Esophagus squamous epithelium (tissue), 5 donors: ENCODE data around the gene TMEM252. TPM values are rescaled to one million over a fixed set of nuclear protein-coding genes. Genes with fewer than 3 reads are reported as not detected.

Experiments used
- DNase-seq: peaks from one replicate; lab custom pipeline; 2025; lab: John Stamatoyannopoulos, UW
- H3K27ac ChIP-seq, 4 donors: fragments of 200-600 bp; sonication (generic); one replicate each; pipeline ENCODE4 v1.5.1; 2016 to 2019; ENCODE audit warnings: mild to moderate bottlenecking in 1 of 4
- H3K27me3 ChIP-seq, 4 donors: fragments of 200-600 bp; sonication (generic); 1 replicate in 3 of 4; 2 replicates in 1 of 4; pipeline versions ENCODE4 v1.5.1 to v1.6.0; 2017 to 2021; ENCODE audit warnings: antibody characterized with exemption in 1 of 4
- H3K36me3 ChIP-seq, 3 donors: fragments of 200-600 bp; sonication (generic); one replicate each; pipeline ENCODE4 v1.5.1; 2016 to 2019
- H3K4me1 ChIP-seq, 3 donors: fragments of 200-600 bp; sonication (generic); one replicate each; pipeline ENCODE4 v1.5.1; 2017 to 2019
- H3K4me3 ChIP-seq, 4 donors: fragments of 200-600 bp; sonication (generic); 1 replicate in 3 of 4; 2 replicates in 1 of 4; pipeline ENCODE4 v1.5.1; 2016 to 2019; ENCODE audit warnings: mild to moderate bottlenecking in 2 of 4, moderate library complexity in 1 of 4
- H3K9me3 ChIP-seq, 3 donors: fragments of 200-600 bp; sonication (generic); one replicate each; pipeline ENCODE4 v1.5.1; 2016 to 2019
- CTCF ChIP-seq, 6 experiments: fragments of 450-650 bp in 4 of 6; fragments of 200-600 bp in 2 of 6; sonication (generic) in 2 of 6; IDR thresholded peaks; one replicate each; pipeline ENCODE4 v1.5.1; 2016 to 2019; ENCODE audit warnings: antibody characterized with exemption in 6 of 6, mild to moderate bottlenecking in 4 of 6, moderate library complexity in 4 of 6
- POLR2A ChIP-seq, 4 donors: fragments of 450-650 bp; IDR thresholded peaks; one replicate each; pipeline ENCODE4 v1.6.1; 2017; ENCODE audit warnings: antibody characterized with exemption in 4 of 4, mild to moderate bottlenecking in 4 of 4, moderate library complexity in 3 of 4
- WGBS, 2 donors: methylation state at CpG; one replicate each; pipeline ENCODE4 v1.1.5; 2018; 5-methylcytosine and 5-hydroxymethylcytosine counted together
- intact Hi-C: fragments of 100-400 bp; cut with DNase I; formaldehyde crosslinking; loops from one replicate; pipeline ENCODE4 v1.15.0; 2022
- total RNA-seq, 4 donors: library from RNA; depleted of rRNA; stranded (reverse); fragments of >200 nt; gene quantifications; one replicate each; pipeline ENCODE4 v1.1.0, GENCODE V29; 2016
- donor health status: DM: yes; HTN: yes; CAD: no.

TMEM252 gene
- total RNA-seq, 4 donors from 2014 or later: not detected

- peak overlapping the region in 3 of 4 donors; percentile 64 to 72 (median 67) for H3K27ac ChIP-seq
- peak in 1 of 6 experiments; percentile 7 for TF ChIP-seq CTCF (IDR thresholded peaks at IDR 0.05)
- TF ChIP-seq POLR2A (IDR thresholded peaks at IDR 0.05): no peak
- WGBS, 2 donors: 46 to 63% methylated on average over 2 of the region's 2 CpGs
- H3K27me3 ChIP-seq: no peaks in the 10 kb centered on the region
- no peak for DNase-seq
- intact Hi-C loops: no loop called here
- no peak overlapping the region for H3K4me3 ChIP-seq
- H3K36me3 ChIP-seq: no peaks in the 10 kb centered on the region
- no peaks in the 10 kb centered on the region for H3K9me3 ChIP-seq
- peaks cover 0 to 40% (median 5%) of the 10 kb centered on the region in 3 donors for H3K4me1 ChIP-seq
Measured at GRCh38 chr9:68507806-68508145, 32.9 kb downstream of the TMEM252 start.

- no peaks in the 10 kb centered on the region for H3K36me3 ChIP-seq
- no peak for DNase-seq
Measured at GRCh38 chr9:68507130-68507805, 33.4 kb downstream of the TMEM252 start.

GRCh38 chr9:68506551-68506950, 34.1 kb downstream of the TMEM252 start:
- intact Hi-C loops: no loop called here
- WGBS, 2 donors: 84% methylated on average over 1 of the region's 1 CpG
- Histone ChIP-seq H3K27ac (peak overlapping the region in 3 of 4 donors; percentile 64 to 67 (median 66)), H3K4me1 (peaks cover 0 to 47% (median 5%) of the 10 kb centered on the region in 3 donors), H3K4me3 (no peak overlapping the region), H3K9me3 (no peaks in the 10 kb centered on the region), H3K27me3 (no peaks in the 10 kb centered on the region), H3K36me3 (no peaks in the 10 kb centered on the region)
- TF ChIP-seq POLR2A (IDR thresholded peaks at IDR 0.05) (no peak), CTCF (IDR thresholded peaks at IDR 0.05) (no peak)
- DNase-seq: no peak

More at GRCh38 chr9:68507130-68507805, 33.4 kb downstream of the TMEM252 start:
- intact Hi-C loops: no loop called here
- no peaks in the 10 kb centered on the region for H3K27me3 ChIP-seq
- no peak overlapping the region for H3K4me3 ChIP-seq
- TF ChIP-seq POLR2A (IDR thresholded peaks at IDR 0.05): no peak
- peak in 4 of 6 experiments; percentile 55 to 70 (median 58) for TF ChIP-seq CTCF (IDR thresholded peaks at IDR 0.05)
- H3K9me3 ChIP-seq: no peaks in the 10 kb centered on the region
- peaks cover 0 to 40% (median 5%) of the 10 kb centered on the region in 3 donors for H3K4me1 ChIP-seq
- peak overlapping the region in 3 of 4 donors; percentile 64 to 72 (median 67) for H3K27ac ChIP-seq
- 43 to 47% methylated on average over 7 of the region's 7 CpGs for WGBS, 2 donors

- TF ChIP-seq CTCF (IDR thresholded peaks at IDR 0.05): no peak
- TF ChIP-seq POLR2A (IDR thresholded peaks at IDR 0.05): no peak
- no peak for DNase-seq
- intact Hi-C loops: no loop called here
- H3K36me3 ChIP-seq: no peaks in the 10 kb centered on the region
- no peaks in the 10 kb centered on the region for H3K9me3 ChIP-seq
- no peak overlapping the region for H3K4me3 ChIP-seq
- WGBS, 2 donors: 60 to 71% methylated on average over 4 of the region's 4 CpGs
- H3K27ac ChIP-seq: peak overlapping the region in 3 of 4 donors; percentile 64 to 67 (median 66)
- no peaks in the 10 kb centered on the region for H3K27me3 ChIP-seq
- peaks cover 2 to 54% (median 7%) of the 10 kb centered on the region in 3 donors for H3K4me1 ChIP-seq
Measured at GRCh38 chr9:68505681-68506409, 34.8 kb downstream of the TMEM252 start.

- WGBS, 2 donors: 60 to 62% methylated on average over 4 of the region's 4 CpGs
- DNase-seq: no peak
- no peaks in the 10 kb centered on the region for H3K9me3 ChIP-seq
- peak overlapping the region in 3 of 4 donors; percentile 47 to 77 (median 67) for H3K27ac ChIP-seq
- intact Hi-C loops: no loop called here
- H3K36me3 ChIP-seq: no peaks in the 10 kb centered on the region
- H3K4me3 ChIP-seq: no peak overlapping the region
- H3K4me1 ChIP-seq: peaks cover 9 to 53% (median 14%) of the 10 kb centered on the region in 3 donors
- no peaks in the 10 kb centered on the region for H3K27me3 ChIP-seq
- TF ChIP-seq CTCF (IDR thresholded peaks at IDR 0.05) (no peak), POLR2A (IDR thresholded peaks at IDR 0.05) (no peak)
Measured at GRCh38 chr9:68502279-68502678, 38.4 kb downstream of the TMEM252 start.
